ENCODE results near the gene UBXN4.

Gene UBXN4

DNA sequence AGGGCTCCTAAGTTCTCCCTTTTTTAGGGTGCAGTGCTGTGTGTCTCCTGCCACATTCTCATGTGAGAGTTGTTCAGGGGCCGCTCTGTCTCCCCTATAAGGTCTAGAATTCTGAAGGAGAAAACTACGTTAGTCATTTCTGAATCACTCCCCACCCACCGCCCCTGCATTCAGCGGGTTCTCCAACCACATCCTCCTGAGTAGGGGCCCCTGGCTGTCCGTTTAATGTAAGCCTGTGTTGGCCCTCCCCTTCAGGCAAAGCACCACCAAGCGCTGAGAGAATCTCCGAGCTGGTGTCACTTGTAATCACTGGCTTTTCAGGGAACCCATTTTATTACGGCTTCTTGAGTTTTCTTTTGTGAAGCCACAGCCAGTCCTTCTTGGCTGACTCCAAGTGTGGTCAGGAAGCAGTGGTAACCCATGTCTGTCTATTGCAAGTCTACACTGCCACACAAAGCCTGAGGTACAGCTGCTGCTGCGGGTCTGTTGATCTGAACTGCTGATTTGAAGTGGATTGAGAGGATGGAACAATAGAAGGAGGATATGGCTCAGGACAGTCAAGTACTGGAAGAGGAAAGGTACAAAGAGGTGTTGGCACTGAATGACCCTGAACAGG is 78.5 kb downstream of the UBXN4 start:
- Histone ChIP-seq H3K9me3 (ENCODE audit: control insufficient read depth, low read length) (no peaks in the 10 kb centered on the region), H3K4me1 (ENCODE audit: control insufficient read depth, insufficient read depth, low read length, poor library complexity, severe bottlenecking) (peaks cover 5% of the 10 kb centered on the region), H3K4me3 (ENCODE audit: insufficient read depth, low read depth, low read length, poor library complexity, severe bottlenecking) (no peak overlapping the region), H3K27me3 (replicated peaks; ENCODE audit: control insufficient read depth, insufficient read depth, low read length, poor library complexity, severe bottlenecking) (no peaks in the 10 kb centered on the region), H3K36me3 (ENCODE audit: control insufficient read depth, insufficient read depth, low read length) (no peaks in the 10 kb centered on the region), H3K27ac (ENCODE audit: insufficient read depth, low read length, poor library complexity, severe bottlenecking) (no peak overlapping the region)
- peak in 1 of 3 donors; percentile 9 for DNase-seq

GRCh38 chr2:135821190-135821589 is 79.5 kb downstream of the UBXN4 start:
- no peaks in the 10 kb centered on the region for H3K27me3 ChIP-seq (replicated peaks; ENCODE audit: control insufficient read depth, insufficient read depth, low read length, poor library complexity, severe bottlenecking)
- H3K4me3 ChIP-seq (ENCODE audit: insufficient read depth, low read depth, low read length, poor library complexity, severe bottlenecking), result no peak overlapping the region
- H3K27ac ChIP-seq (ENCODE audit: insufficient read depth, low read length, poor library complexity, severe bottlenecking), result no peak overlapping the region
- no peak for DNase-seq
- peaks cover 5% of the 10 kb centered on the region for H3K4me1 ChIP-seq (ENCODE audit: control insufficient read depth, insufficient read depth, low read length, poor library complexity, severe bottlenecking)
- no peaks in the 10 kb centered on the region for H3K9me3 ChIP-seq (ENCODE audit: control insufficient read depth, low read length)
- H3K36me3 ChIP-seq (ENCODE audit: control insufficient read depth, insufficient read depth, low read length), result no peaks in the 10 kb centered on the region

GRCh38 chr2:135822855-135823254 is 81.2 kb downstream of the UBXN4 start:
- Histone ChIP-seq H3K36me3 (ENCODE audit: control insufficient read depth, insufficient read depth, low read length) (no peaks in the 10 kb centered on the region), H3K9me3 (ENCODE audit: control insufficient read depth, low read length) (no peaks in the 10 kb centered on the region), H3K4me3 (ENCODE audit: insufficient read depth, low read depth, low read length, poor library complexity, severe bottlenecking) (no peak overlapping the region), H3K4me1 (ENCODE audit: control insufficient read depth, insufficient read depth, low read length, poor library complexity, severe bottlenecking) (peaks cover 5% of the 10 kb centered on the region), H3K27me3 (replicated peaks; ENCODE audit: control insufficient read depth, insufficient read depth, low read length, poor library complexity, severe bottlenecking) (no peaks in the 10 kb centered on the region), H3K27ac (ENCODE audit: insufficient read depth, low read length, poor library complexity, severe bottlenecking) (no peak overlapping the region)
- DNase-seq, result no peak

- Histone ChIP-seq H3K9me3 (ENCODE audit: control insufficient read depth, low read length) (no peaks in the 10 kb centered on the region), H3K4me3 (ENCODE audit: insufficient read depth, low read depth, low read length, poor library complexity, severe bottlenecking) (no peak overlapping the region), H3K27me3 (replicated peaks; ENCODE audit: control insufficient read depth, insufficient read depth, low read length, poor library complexity, severe bottlenecking) (no peaks in the 10 kb centered on the region), H3K27ac (ENCODE audit: insufficient read depth, low read length, poor library complexity, severe bottlenecking) (no peak overlapping the region), H3K4me1 (ENCODE audit: control insufficient read depth, insufficient read depth, low read length, poor library complexity, severe bottlenecking) (peaks cover 3% of the 10 kb centered on the region), H3K36me3 (ENCODE audit: control insufficient read depth, insufficient read depth, low read length) (no peaks in the 10 kb centered on the region)
- DNase-seq, result no peak
Observed at GRCh38 chr2:135825131-135825530, 83.5 kb downstream of the UBXN4 start.

GRCh38 chr2:135825550-135826176 is 84.0 kb downstream of the UBXN4 start:
- H3K9me3 ChIP-seq (ENCODE audit: control insufficient read depth, low read length), result no peaks in the 10 kb centered on the region
- no peaks in the 10 kb centered on the region for H3K27me3 ChIP-seq (replicated peaks; ENCODE audit: control insufficient read depth, insufficient read depth, low read length, poor library complexity, severe bottlenecking)
- no peaks in the 10 kb centered on the region for H3K36me3 ChIP-seq (ENCODE audit: control insufficient read depth, insufficient read depth, low read length)
- H3K4me1 ChIP-seq (ENCODE audit: control insufficient read depth, insufficient read depth, low read length, poor library complexity, severe bottlenecking), result no peaks in the 10 kb centered on the region
- no peak for DNase-seq
- H3K27ac ChIP-seq (ENCODE audit: insufficient read depth, low read length, poor library complexity, severe bottlenecking), result no peak overlapping the region
- no peak overlapping the region for H3K4me3 ChIP-seq (ENCODE audit: insufficient read depth, low read depth, low read length, poor library complexity, severe bottlenecking)

GRCh38 chr2:135826544-135826943 is 84.9 kb downstream of the UBXN4 start:
- no peaks in the 10 kb centered on the region for H3K9me3 ChIP-seq (ENCODE audit: control insufficient read depth, low read length)
- H3K4me3 ChIP-seq (ENCODE audit: insufficient read depth, low read depth, low read length, poor library complexity, severe bottlenecking), result no peak overlapping the region
- no peaks in the 10 kb centered on the region for H3K36me3 ChIP-seq (ENCODE audit: control insufficient read depth, insufficient read depth, low read length)
- H3K27me3 ChIP-seq (replicated peaks; ENCODE audit: control insufficient read depth, insufficient read depth, low read length, poor library complexity, severe bottlenecking), result no peaks in the 10 kb centered on the region
- no peak overlapping the region for H3K27ac ChIP-seq (ENCODE audit: insufficient read depth, low read length, poor library complexity, severe bottlenecking)
- no peaks in the 10 kb centered on the region for H3K4me1 ChIP-seq (ENCODE audit: control insufficient read depth, insufficient read depth, low read length, poor library complexity, severe bottlenecking)
- DNase-seq, result no peak

- Histone ChIP-seq H3K4me3 (ENCODE audit: insufficient read depth, low read depth, low read length, poor library complexity, severe bottlenecking) (no peak overlapping the region), H3K36me3 (ENCODE audit: control insufficient read depth, insufficient read depth, low read length) (no peaks in the 10 kb centered on the region), H3K27ac (ENCODE audit: insufficient read depth, low read length, poor library complexity, severe bottlenecking) (no peak overlapping the region), H3K27me3 (replicated peaks; ENCODE audit: control insufficient read depth, insufficient read depth, low read length, poor library complexity, severe bottlenecking) (no peaks in the 10 kb centered on the region), H3K9me3 (ENCODE audit: control insufficient read depth, low read length) (no peaks in the 10 kb centered on the region), H3K4me1 (ENCODE audit: control insufficient read depth, insufficient read depth, low read length, poor library complexity, severe bottlenecking) (no peaks in the 10 kb centered on the region)
- DNase-seq, result no peak
Observed at GRCh38 chr2:135829378-135830135, 87.9 kb downstream of the UBXN4 start.

- no peaks in the 10 kb centered on the region for H3K27me3 ChIP-seq (replicated peaks; ENCODE audit: control insufficient read depth, insufficient read depth, low read length, poor library complexity, severe bottlenecking)
- no peak overlapping the region for H3K4me3 ChIP-seq (ENCODE audit: insufficient read depth, low read depth, low read length, poor library complexity, severe bottlenecking)
- H3K9me3 ChIP-seq (ENCODE audit: control insufficient read depth, low read length), result no peaks in the 10 kb centered on the region
- no peaks in the 10 kb centered on the region for H3K36me3 ChIP-seq (ENCODE audit: control insufficient read depth, insufficient read depth, low read length)
- H3K4me1 ChIP-seq (ENCODE audit: control insufficient read depth, insufficient read depth, low read length, poor library complexity, severe bottlenecking), result no peaks in the 10 kb centered on the region
- no peak overlapping the region for H3K27ac ChIP-seq (ENCODE audit: insufficient read depth, low read length, poor library complexity, severe bottlenecking)
- no peak for DNase-seq
Observed at GRCh38 chr2:135831180-135831812, 89.6 kb downstream of the UBXN4 start.

DNA sequence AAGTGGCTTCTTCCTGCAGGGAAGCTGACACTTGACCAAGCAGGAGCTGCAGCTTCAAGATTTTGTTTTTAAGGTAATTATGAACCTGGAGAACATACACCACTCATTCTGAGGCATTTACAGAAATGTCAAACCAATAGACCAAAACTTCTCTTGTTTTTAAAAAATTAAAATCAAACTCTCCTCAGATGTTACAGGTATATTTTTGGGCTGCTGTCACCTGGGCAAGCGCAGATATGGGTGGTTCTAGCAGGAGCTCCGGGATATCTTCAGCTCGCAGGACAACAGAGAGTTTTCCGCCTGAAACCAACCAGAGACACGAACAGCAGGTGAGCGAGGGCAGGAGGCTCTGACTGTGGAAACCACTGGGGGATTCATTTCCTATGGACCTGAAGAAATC is 91.2 kb downstream of the UBXN4 start:
- H3K9me3 ChIP-seq (ENCODE audit: control insufficient read depth, low read length), result no peaks in the 10 kb centered on the region
- H3K27ac ChIP-seq (ENCODE audit: insufficient read depth, low read length, poor library complexity, severe bottlenecking), result no peak overlapping the region
- H3K4me3 ChIP-seq (ENCODE audit: insufficient read depth, low read depth, low read length, poor library complexity, severe bottlenecking), result no peak overlapping the region
- H3K36me3 ChIP-seq (ENCODE audit: control insufficient read depth, insufficient read depth, low read length), result no peaks in the 10 kb centered on the region
- no peaks in the 10 kb centered on the region for H3K4me1 ChIP-seq (ENCODE audit: control insufficient read depth, insufficient read depth, low read length, poor library complexity, severe bottlenecking)
- H3K27me3 ChIP-seq (replicated peaks; ENCODE audit: control insufficient read depth, insufficient read depth, low read length, poor library complexity, severe bottlenecking), result no peaks in the 10 kb centered on the region
- DNase-seq, result no peak

All from effector memory CD4-positive, alpha-beta T cell (primary cell).